HG02840 (cell line): Measurements from ENCODE around the gene SLX9.

Source experiments
- ATAC-seq: cut with Tn5 transposase; IDR thresholded peaks from one replicate; pipeline ENCODE4 v1.9.1; 2021; ENCODE audit warnings: mild to moderate bottlenecking, moderate library complexity, moderate number of reproducible peaks; ENCODE audit not compliant: unreplicated experiment, low FRiP score

Gene SLX9

DNA sequence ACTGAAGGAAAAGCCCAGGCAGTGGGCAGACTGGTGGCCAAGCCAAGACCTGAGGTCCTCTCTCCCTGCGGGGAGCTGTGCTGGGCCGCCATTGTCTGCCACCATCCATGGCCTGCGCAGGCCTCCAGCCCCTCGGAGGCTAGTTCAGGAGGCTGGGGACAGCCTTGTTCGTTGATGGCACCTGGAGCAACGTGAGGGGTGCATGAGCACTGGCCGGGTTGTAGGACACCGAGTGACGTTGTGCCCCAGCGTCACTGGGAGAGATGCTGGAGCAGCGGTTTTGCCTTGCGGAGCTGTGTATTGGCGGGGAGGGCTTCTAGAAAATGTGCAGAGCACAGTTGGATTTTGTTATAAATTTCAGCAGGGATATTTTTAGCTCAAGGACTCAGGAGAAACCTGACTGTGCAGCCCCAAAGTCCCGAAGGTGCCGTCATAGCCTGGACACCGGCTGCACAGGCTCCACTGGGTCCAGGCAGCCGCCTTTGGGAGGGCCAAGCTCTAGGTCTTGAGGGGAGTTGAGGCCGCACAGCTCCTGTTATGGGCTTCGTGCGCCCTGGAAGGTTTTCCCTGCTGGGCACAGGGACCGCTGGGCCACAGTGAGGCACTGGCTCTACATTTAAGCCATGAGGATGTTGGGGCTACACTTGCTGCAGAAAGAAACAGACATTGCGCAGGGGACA, 86.4 kb downstream of the SLX9 start:
- ATAC-seq = no peak
